Endothelial cell of umbilical vein (primary cell): Measurements from ENCODE around the gene CPNE8. TPM values are rescaled to one million over a fixed set of nuclear protein-coding genes. Genes with fewer than 3 reads are reported as not detected.

Experiments
- BruUV-seq: library from RNA; stranded (reverse); fragments of 400-500 nt; replicated peaks from 2 replicates; lab custom pipeline; 2021; lab: Mats Ljungman, UMichigan
- CTCF ChIA-PET: fragments of 300-600, 350-600 bp; sonication (Branson Sonifier 250); formaldehyde crosslinking; loops from one replicate; lab custom pipeline; 2021; ENCODE audit warnings: antibody characterized with exemption, inconsistent platforms; lab: Charles Lee
- POLR2A ChIA-PET: fragments of 300-600, 350-600 bp; sonication (Branson Sonifier 250); formaldehyde crosslinking; loops from one replicate; lab custom pipeline; 2021; ENCODE audit warnings: antibody characterized with exemption, inconsistent platforms; lab: Charles Lee
- DNase-seq: peaks from one replicate; pipeline ENCODE4 v3.0.0-alpha.2; 2011; ENCODE audit warnings: low read depth, low spot score
- FAIRE-seq: peaks from 2 replicates; lab custom pipeline; 2011; peaks lifted over from hg19 to GRCh38; lab: Jason Lieb, UNC
- H2AFZ ChIP-seq: 2 replicates; pipeline ENCODE4 v1.6.0; 2012; ENCODE audit warnings: low read depth, low read length, control low read depth, inconsistent platforms
- H3K27ac ChIP-seq: 2 replicates; pipeline ENCODE4 v1.5.1; 2011; ENCODE audit warnings: low read depth, mild to moderate bottlenecking, control low read depth, low read length, moderate library complexity; ENCODE audit not compliant: insufficient read depth
- H3K27me3 ChIP-seq, 2 experiments: 2 replicates each; pipeline versions ENCODE4 v1.6.0 to v1.6.1; 2011; ENCODE audit warnings: low read length in 2 of 2, mixed read lengths in 1 of 2; ENCODE audit not compliant: control insufficient read depth in 2 of 2, insufficient read depth in 2 of 2
- H3K36me3 ChIP-seq, 2 experiments: 2 replicates in 1 of 2; 3 replicates in 1 of 2; pipeline ENCODE4 v1.5.1; 2011; ENCODE audit warnings: low read length in 2 of 2, mild to moderate bottlenecking in 1 of 2, moderate library complexity in 1 of 2; ENCODE audit not compliant: control insufficient read depth in 2 of 2, insufficient read depth in 2 of 2; ENCODE audit errors: extremely low read depth in 1 of 2
- H3K4me1 ChIP-seq: 3 replicates; pipeline ENCODE4 v1.5.1; 2011; ENCODE audit warnings: mild to moderate bottlenecking, low read length; ENCODE audit not compliant: control insufficient read depth, insufficient read depth; ENCODE audit errors: extremely low read depth
- H3K4me2 ChIP-seq: 2 replicates; pipeline ENCODE4 v1.6.1; 2011; ENCODE audit warnings: low read length, control low read depth, mixed read lengths; ENCODE audit not compliant: insufficient read depth
- H3K4me3 ChIP-seq, 3 experiments: fragments of 200-600 bp in 1 of 3; sonication (generic), shearing (Covaris generic) in 1 of 3; replicated peaks in 1 of 3; 2 replicates each; pipeline ENCODE4 v1.5.1; 2011 to 2016; ENCODE audit warnings: control low read depth in 3 of 3, low read length in 3 of 3, mild to moderate bottlenecking in 2 of 3, inconsistent platforms in 1 of 3, low read depth in 1 of 3, moderate library complexity in 1 of 3; ENCODE audit not compliant: insufficient read depth in 1 of 3
- H3K79me2 ChIP-seq: 2 replicates; pipeline ENCODE4 v1.6.0; 2012; ENCODE audit warnings: low read length, inconsistent platforms; ENCODE audit not compliant: control insufficient read depth, insufficient read depth
- H3K9ac ChIP-seq: replicated peaks from 2 replicates; pipeline ENCODE3; 2011; ENCODE audit warnings: low read length, control low read depth; ENCODE audit not compliant: insufficient read depth; ENCODE audit errors: extremely low read depth
- H3K9me1 ChIP-seq: replicated peaks from 3 replicates; pipeline ENCODE4 v1.6.0; 2011; ENCODE audit warnings: mild to moderate bottlenecking, low read length; ENCODE audit not compliant: control insufficient read depth, insufficient read depth; ENCODE audit errors: extremely low read depth
- H3K9me3 ChIP-seq: replicated peaks from 2 replicates; pipeline ENCODE4 v1.5.1; 2012; ENCODE audit warnings: low read length, inconsistent platforms; ENCODE audit not compliant: control insufficient read depth, insufficient read depth
- H4K20me1 ChIP-seq: replicated peaks from 2 replicates; pipeline ENCODE3; 2011; ENCODE audit warnings: mild to moderate bottlenecking, low read length; ENCODE audit not compliant: control insufficient read depth, insufficient read depth; ENCODE audit errors: extremely low read depth
- CTCF ChIP-seq, 2 donors: IDR thresholded peaks; 1 replicate in 1 of 2; 2 replicates in 1 of 2; pipeline ENCODE4 v1.5.1; 2011; ENCODE audit warnings: low read length in 2 of 2, mild to moderate bottlenecking in 2 of 2, moderate library complexity in 2 of 2, control low read depth in 1 of 2, inconsistent platforms in 1 of 2, low read depth in 1 of 2; ENCODE audit not compliant: insufficient read depth in 1 of 2; ENCODE audit errors: extremely low read depth in 1 of 2
- EZH2 ChIP-seq: IDR thresholded peaks from 2 replicates; pipeline ENCODE4 v1.6.1; 2012; ENCODE audit warnings: borderline replicate concordance, low read depth, mild to moderate bottlenecking, moderate library complexity, low read length, inconsistent platforms; ENCODE audit not compliant: severe bottlenecking
- FOS ChIP-seq: IDR thresholded peaks from 2 replicates; pipeline ENCODE4 v1.6.1; 2011; ENCODE audit warnings: mild to moderate bottlenecking, low read length, moderate library complexity, borderline replicate concordance; ENCODE audit not compliant: insufficient read depth
- GATA2 ChIP-seq: IDR thresholded peaks from 2 replicates; pipeline ENCODE4 v1.7.0; 2011; ENCODE audit warnings: low read depth, mild to moderate bottlenecking, moderate library complexity, mixed read lengths, low read length; ENCODE audit not compliant: insufficient read length, insufficient read depth
- JUN ChIP-seq: IDR thresholded peaks from 2 replicates; pipeline ENCODE4 v1.6.1; 2011; ENCODE audit warnings: borderline replicate concordance, low read depth; ENCODE audit not compliant: insufficient read length, insufficient read depth
- MAX ChIP-seq: IDR thresholded peaks from 2 replicates; pipeline ENCODE4 v1.6.1; 2011; ENCODE audit not compliant: insufficient read depth, insufficient read length
- MYC ChIP-seq: IDR thresholded peaks from one replicate; pipeline ENCODE4 v1.6.1; 2011; ENCODE audit warnings: mild to moderate bottlenecking, low read depth, low read length
- POLR2A ChIP-seq: IDR thresholded peaks from 2 replicates; pipeline ENCODE4 v1.6.1; 2012; ENCODE audit warnings: low read depth, mild to moderate bottlenecking, control low read depth, low read length
- POLR2AphosphoS5 ChIP-seq: IDR thresholded peaks from 2 replicates; pipeline ENCODE4 v1.6.1; 2012; ENCODE audit warnings: low read depth, mild to moderate bottlenecking, control low read depth, low read length, moderate library complexity; ENCODE audit not compliant: insufficient read depth
- dilution Hi-C: fragments of 300-500 bp; cut with MboI; formaldehyde crosslinking; loops from one replicate; pipeline ENCODE4 v1.15.0; 2019; ENCODE audit warnings: low sequenced_read_pairs; ENCODE audit not compliant: extremely low pct_ligation_motif_present
- intact Hi-C: fragments of 100-400 bp; cut with micrococcal nuclease; formaldehyde crosslinking; loops from one replicate; pipeline ENCODE4 v1.10.0; 2022
- polyA plus RNA-seq, 4 experiments: library from polyadenylated mRNA; depleted of rRNA in 3 of 4; stranded (reverse) in 3 of 4; unstranded in 1 of 4; fragments of >200 nt; gene quantifications; 2 replicates each; pipeline versions ENCODE4 v1.2.1 to v1.2.3, GENCODE V29; 2011 to 2012; ENCODE audit warnings: missing spikeins in 1 of 4
- total RNA-seq: library from RNA; stranded (reverse); gene quantifications from 2 replicates; pipeline ENCODE4 v1.2.3, GENCODE V29; 2021

The CPNE8 gene
- total and polyA plus RNA-seq, 2 donors (not counting 3 experiments of a cell fraction or from before 2014, with no cell fraction given): 4.4 to 13.7 TPM

GRCh38 chr12:38607295-38607694 is 298.1 kb downstream of the CPNE8 start:
- Histone ChIP-seq H3K9me3 (no peaks in the 10 kb centered on the region), H3K9me1 (no peaks in the 10 kb centered on the region), H4K20me1 (no peaks in the 10 kb centered on the region), H3K4me3 (no peak overlapping the region), H3K9ac (no peak overlapping the region), H3K27ac (no peak overlapping the region), H3K79me2 (no peaks in the 10 kb centered on the region), H3K4me1 (no peaks in the 10 kb centered on the region), H3K27me3 (no peaks in the 10 kb centered on the region), H3K36me3 (no peaks in the 10 kb centered on the region), H2AFZ (no peak overlapping the region), H3K4me2 (no peak overlapping the region)
- ChIA-PET POLR2A (no interaction called here), CTCF (no interaction called here)
- TF ChIP-seq POLR2A (no peak), JUN (no peak), FOS (no peak), MYC (no peak), POLR2AphosphoS5 (no peak), GATA2 (no peak), EZH2 (no peak), CTCF (IDR thresholded peaks at IDR 0.05; ENCODE audit: extremely low read depth in 1 of 2, insufficient read depth in 1 of 2, low read depth in 1 of 2, low read length in 2 of 2) (no peak), MAX (no peak)
- intact Hi-C loops: no loop called here
- no peak for FAIRE-seq
- dilution Hi-C loops: no loop called here
- DNase-seq: no peak
- BruUV-seq: no TSS peak
